BE2C (cell line): ENCODE results near the gene TUFT1.

Experiments
- DNase-seq: peaks from one replicate; pipeline ENCODE4 v3.0.0-alpha.2; 2020
- H3K27me3 ChIP-seq: fragments of 250-450 bp; sonication (Bioruptor Pico); 2 replicates; pipeline ENCODE4 v1.5.1; 2020; ENCODE audit warnings: mild to moderate bottlenecking
- H3K36me3 ChIP-seq: fragments of 250-450 bp; sonication (Bioruptor Pico); 2 replicates; pipeline ENCODE4 v1.5.1; 2020; ENCODE audit warnings: mild to moderate bottlenecking
- H3K4me1 ChIP-seq: fragments of 250-450 bp; sonication (Bioruptor Pico); 2 replicates; pipeline ENCODE4 v1.5.1; 2020
- H3K4me3 ChIP-seq: 2 replicates; pipeline ENCODE4 v1.5.1; 2011; ENCODE audit warnings: low read depth, low read length
- H3K9me3 ChIP-seq: fragments of 250-450 bp; sonication (Bioruptor Pico); 2 replicates; pipeline ENCODE4 v1.5.1; 2020
- TF ChIP-seq, protein P1 (sequence below): IDR thresholded peaks from 2 replicates; pipeline ENCODE4 v1.5.1; 2012; ENCODE audit warnings: mild to moderate bottlenecking, low read depth, low read length

TUFT1 gene

DNA sequence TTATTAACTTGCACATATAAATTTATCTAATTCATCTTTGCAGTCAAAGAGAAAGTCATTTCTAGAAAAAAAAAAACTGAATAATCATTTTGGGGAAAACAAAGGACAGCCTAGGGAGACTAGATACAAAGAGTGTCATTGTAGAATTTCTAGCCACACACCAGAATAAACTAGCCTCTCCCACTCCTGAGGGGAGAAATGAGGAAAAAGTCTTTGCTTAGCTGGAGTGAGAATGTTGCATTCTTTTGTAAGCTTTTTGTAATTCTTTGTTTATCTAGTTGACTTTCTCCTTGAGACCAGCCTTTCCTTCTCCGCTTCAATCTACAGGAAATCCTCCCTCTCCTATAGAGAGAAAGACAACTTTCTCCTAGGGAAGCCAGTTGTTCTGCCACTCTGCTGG lies 44.8 kb upstream of the TUFT1 start:
- H3K27me3 ChIP-seq: no peaks in the 10 kb centered on the region
- H3K36me3 ChIP-seq: no peaks in the 10 kb centered on the region
- DNase-seq: no peak
- TF ChIP-seq, protein P1, sequence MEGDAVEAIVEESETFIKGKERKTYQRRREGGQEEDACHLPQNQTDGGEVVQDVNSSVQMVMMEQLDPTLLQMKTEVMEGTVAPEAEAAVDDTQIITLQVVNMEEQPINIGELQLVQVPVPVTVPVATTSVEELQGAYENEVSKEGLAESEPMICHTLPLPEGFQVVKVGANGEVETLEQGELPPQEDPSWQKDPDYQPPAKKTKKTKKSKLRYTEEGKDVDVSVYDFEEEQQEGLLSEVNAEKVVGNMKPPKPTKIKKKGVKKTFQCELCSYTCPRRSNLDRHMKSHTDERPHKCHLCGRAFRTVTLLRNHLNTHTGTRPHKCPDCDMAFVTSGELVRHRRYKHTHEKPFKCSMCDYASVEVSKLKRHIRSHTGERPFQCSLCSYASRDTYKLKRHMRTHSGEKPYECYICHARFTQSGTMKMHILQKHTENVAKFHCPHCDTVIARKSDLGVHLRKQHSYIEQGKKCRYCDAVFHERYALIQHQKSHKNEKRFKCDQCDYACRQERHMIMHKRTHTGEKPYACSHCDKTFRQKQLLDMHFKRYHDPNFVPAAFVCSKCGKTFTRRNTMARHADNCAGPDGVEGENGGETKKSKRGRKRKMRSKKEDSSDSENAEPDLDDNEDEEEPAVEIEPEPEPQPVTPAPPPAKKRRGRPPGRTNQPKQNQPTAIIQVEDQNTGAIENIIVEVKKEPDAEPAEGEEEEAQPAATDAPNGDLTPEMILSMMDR: no peak
- no peaks in the 10 kb centered on the region for H3K9me3 ChIP-seq
- no peaks in the 10 kb centered on the region for H3K4me1 ChIP-seq
- no peak overlapping the region for H3K4me3 ChIP-seq

DNA sequence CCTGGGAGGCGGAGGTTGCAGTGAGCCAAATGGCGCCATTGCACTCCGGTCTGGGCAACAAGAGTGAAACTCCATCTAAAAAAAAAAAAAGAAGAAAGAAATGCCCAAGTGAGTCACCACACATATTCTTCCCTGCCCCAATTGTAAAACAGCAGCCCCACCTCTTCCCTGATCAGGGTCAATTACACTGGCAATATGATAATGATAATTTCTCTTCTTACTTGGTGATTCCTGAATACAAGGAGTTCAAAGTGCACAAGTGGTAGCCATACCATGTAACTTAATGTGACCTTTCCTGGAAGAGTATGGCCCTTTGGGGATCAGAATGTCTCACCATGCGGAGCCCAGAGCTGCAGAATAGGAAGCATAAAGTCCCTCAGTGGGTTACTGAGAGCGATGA lies 40.7 kb upstream of the TUFT1 start:
- no peaks in the 10 kb centered on the region for H3K9me3 ChIP-seq
- TF ChIP-seq, protein P1: no peak
- no peak for DNase-seq
- no peaks in the 10 kb centered on the region for H3K4me1 ChIP-seq
- no peak overlapping the region for H3K4me3 ChIP-seq
- H3K27me3 ChIP-seq: no peaks in the 10 kb centered on the region
- H3K36me3 ChIP-seq: no peaks in the 10 kb centered on the region

DNA sequence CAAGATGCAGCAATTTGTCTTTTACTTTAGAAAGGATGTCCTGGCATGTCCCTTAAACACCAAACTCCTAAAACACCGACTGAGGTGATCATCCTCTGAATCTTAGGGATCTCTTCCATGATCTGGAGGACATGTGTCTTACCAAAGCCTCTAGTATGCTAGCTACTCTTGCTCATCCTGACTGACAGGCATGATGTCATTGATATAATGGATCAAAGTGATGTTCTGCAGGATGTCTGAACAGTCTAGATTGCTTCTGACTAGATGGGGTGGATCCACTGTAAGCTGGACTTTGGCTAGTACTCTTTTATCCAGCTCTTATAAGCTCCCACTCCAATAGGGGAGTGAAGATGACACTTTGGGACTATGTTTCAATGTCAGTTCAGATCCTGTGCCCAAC lies 40.2 kb upstream of the TUFT1 start:
- no peaks in the 10 kb centered on the region for H3K4me1 ChIP-seq
- TF ChIP-seq, protein P1: no peak
- DNase-seq: no peak
- no peak overlapping the region for H3K4me3 ChIP-seq
- H3K27me3 ChIP-seq: no peaks in the 10 kb centered on the region
- H3K9me3 ChIP-seq: no peaks in the 10 kb centered on the region
- no peaks in the 10 kb centered on the region for H3K36me3 ChIP-seq

DNA sequence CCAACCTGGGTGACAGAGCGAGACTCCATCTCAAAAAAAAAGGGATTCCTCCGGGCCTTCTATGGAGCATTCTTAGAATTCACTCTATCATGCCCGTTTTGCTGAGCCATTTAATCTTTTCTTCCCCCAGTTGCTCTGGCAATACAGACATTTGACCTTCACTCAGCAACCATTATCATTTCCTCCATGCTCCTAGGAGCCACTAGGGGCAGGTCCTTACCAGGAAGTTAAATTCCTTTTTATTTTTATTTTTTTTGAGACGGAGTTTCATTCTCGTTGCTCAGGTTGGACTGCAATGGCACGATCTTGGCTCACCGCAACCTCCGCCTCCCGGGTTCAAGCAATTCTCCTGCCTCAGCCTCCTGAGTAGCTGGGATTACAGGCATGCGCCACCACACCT lies 38.6 kb upstream of the TUFT1 start:
- Histone ChIP-seq H3K36me3 (no peaks in the 10 kb centered on the region), H3K27me3 (no peaks in the 10 kb centered on the region), H3K9me3 (no peaks in the 10 kb centered on the region), H3K4me3 (no peak overlapping the region), H3K4me1 (no peaks in the 10 kb centered on the region)
- no peak for DNase-seq
- TF ChIP-seq, protein P1: peak; percentile 7; the same call in 1 of the 2 replicates

DNA sequence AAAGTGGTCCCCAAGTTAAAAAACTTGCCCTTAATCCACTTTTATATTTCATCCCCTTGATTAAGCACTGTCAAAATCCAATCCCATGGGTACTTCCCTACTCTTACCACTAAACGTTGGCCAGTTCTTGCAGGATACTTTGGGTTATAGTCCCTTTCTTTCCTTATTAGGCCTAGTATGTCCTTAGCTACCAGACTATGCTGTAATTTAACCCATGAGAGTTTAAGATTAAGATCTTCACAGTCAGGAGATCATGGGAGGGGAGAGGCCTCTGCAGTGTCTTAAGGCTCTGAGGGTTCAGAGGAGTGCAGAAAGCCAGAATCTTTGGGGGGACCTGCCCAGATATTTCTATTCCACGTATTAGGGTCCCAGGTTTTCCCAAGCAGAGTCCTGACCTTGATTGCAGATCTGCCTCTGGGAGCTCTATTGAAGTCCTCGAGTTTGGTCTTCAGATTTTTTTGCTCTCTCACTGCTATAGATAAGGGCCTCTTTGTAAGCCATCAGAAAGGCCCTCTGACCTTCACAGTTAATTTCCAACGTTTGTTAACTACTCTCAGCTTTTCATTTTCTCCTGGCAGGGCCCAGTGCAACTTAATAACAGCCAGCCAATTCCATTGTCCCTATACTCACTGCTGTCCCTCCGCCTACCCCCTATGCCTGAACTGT lies 37.9 kb upstream of the TUFT1 start:
- TF ChIP-seq, protein P1: no peak
- no peak for DNase-seq
- Histone ChIP-seq H3K27me3 (no peaks in the 10 kb centered on the region), H3K9me3 (no peaks in the 10 kb centered on the region), H3K4me3 (no peak overlapping the region), H3K4me1 (no peaks in the 10 kb centered on the region), H3K36me3 (no peaks in the 10 kb centered on the region)

DNA sequence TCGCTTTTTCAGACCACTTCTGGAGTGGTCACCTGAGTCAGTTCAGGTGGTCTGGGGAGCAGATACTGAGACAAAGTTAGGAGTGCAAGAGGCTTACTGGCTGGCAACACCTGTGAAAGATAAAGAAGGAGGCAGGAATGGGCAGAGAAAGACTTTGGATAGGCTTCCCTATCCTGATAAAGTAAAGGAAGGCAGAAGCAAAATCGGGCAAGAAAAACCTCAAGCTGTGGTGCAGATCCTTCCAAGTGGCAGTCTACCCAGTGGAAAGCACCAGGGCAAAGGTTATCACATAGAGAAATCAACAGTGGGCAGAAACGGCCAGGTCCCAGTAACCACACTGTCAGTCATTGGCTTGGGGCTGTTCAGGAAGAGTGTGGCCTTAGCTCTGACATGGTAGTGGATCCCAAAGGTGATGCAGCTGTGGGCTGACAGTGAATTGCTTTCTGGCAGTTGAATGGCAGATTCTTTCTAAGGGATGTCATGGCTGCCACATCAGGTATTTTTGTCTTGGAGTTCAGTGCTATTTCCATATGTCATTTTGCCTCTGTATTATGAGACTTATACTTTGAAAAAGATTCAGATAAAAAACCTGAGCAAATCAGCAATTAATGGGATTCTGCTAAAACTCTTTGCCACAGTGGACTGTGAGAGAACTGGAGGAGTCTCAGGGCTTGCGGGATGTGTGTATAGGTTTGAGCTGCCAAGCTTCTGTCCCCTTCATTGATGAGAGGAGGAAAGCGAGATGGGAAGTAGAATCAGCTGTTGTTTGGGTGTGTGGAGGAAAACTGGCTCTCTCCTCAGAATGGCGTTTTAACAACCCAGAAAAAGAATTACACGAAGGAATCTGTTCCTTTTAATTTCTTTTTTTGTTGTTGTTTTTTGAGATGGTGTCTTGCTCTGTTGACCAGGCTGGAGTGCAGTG lies 37.0 kb upstream of the TUFT1 start:
- TF ChIP-seq, protein P1: no peak
- no peak overlapping the region for H3K4me3 ChIP-seq
- no peaks in the 10 kb centered on the region for H3K36me3 ChIP-seq
- H3K4me1 ChIP-seq: no peaks in the 10 kb centered on the region
- H3K27me3 ChIP-seq: no peaks in the 10 kb centered on the region
- no peak for DNase-seq
- H3K9me3 ChIP-seq: no peaks in the 10 kb centered on the region
